PC-3 (cell line): ENCODE data around the gene MYL1. TPM values are rescaled to one million over a fixed set of nuclear protein-coding genes. Genes with fewer than 3 reads are reported as not detected.

Source experiments
- ATAC-seq: fragments of 200-7000 bp; cut with Tn5 transposase; 2 replicates; pipeline ENCODE4 v1.9.1; 2020; ENCODE audit warnings: mild to moderate bottlenecking, moderate library complexity
- BruUV-seq: library from RNA; stranded (reverse); fragments of 400-500 nt; replicated peaks from 2 replicates; lab custom pipeline; 2021; lab: Mats Ljungman, UMichigan
- CTCF ChIA-PET: fragments of 300-600 bp; sonication (Branson Sonifier 250); formaldehyde crosslinking; loops from one replicate; lab custom pipeline; 2022; ENCODE audit warnings: antibody characterized with exemption; lab: Charles Lee
- POLR2A ChIA-PET: fragments of 300-600 bp; sonication (Branson Sonifier 250); formaldehyde crosslinking; loops from one replicate; lab custom pipeline; 2022; ENCODE audit warnings: antibody characterized with exemption; ENCODE audit not compliant: unreplicated experiment; lab: Charles Lee
- DNase-seq: peaks from one replicate; pipeline ENCODE4 v3.0.0-alpha.2; 2015
- H2AFZ ChIP-seq: fragments of 300-600 bp; sonication (generic); 2 replicates; pipeline ENCODE4 v1.6.0; 2016; ENCODE audit warnings: antibody characterized with exemption, low read length
- H3F3A ChIP-seq: fragments of 300-600 bp; sonication (generic); one replicate; pipeline ENCODE4 v1.6.0; 2017; ENCODE audit warnings: antibody characterized with exemption, low read length, control low read depth, mild to moderate bottlenecking; ENCODE audit not compliant: unreplicated experiment
- H3K27ac ChIP-seq: fragments of 300-600 bp; sonication (generic); 2 replicates; pipeline ENCODE4 v1.5.1; 2016; ENCODE audit warnings: mild to moderate bottlenecking, low read length
- H3K27me3 ChIP-seq: fragments of 300-600 bp; sonication (generic); 2 replicates; pipeline ENCODE4 v1.6.1; 2016; ENCODE audit warnings: low read length, mixed read lengths
- H3K36me3 ChIP-seq: fragments of 300-600 bp; sonication (generic); 2 replicates; pipeline ENCODE4 v1.6.1; 2016; ENCODE audit warnings: low read depth, mixed run types, low read length, mixed read lengths
- H3K4me1 ChIP-seq: fragments of 300-600 bp; sonication (generic); 2 replicates; pipeline ENCODE4 v1.5.1; 2016; ENCODE audit warnings: low read length; ENCODE audit not compliant: insufficient read depth
- H3K4me2 ChIP-seq: fragments of 300-600 bp; sonication (generic); 2 replicates; pipeline ENCODE4 v1.6.0; 2016; ENCODE audit warnings: low read length
- H3K4me3 ChIP-seq: fragments of 300-600 bp; sonication (generic); 2 replicates; pipeline ENCODE4 v1.5.1; 2016; ENCODE audit warnings: mild to moderate bottlenecking, low read length, mixed read lengths
- H3K79me2 ChIP-seq: fragments of 300-600 bp; sonication (generic); 2 replicates; pipeline ENCODE4 v1.6.1; 2017; ENCODE audit warnings: low read length, mixed read lengths
- H3K9ac ChIP-seq: fragments of 300-600 bp; sonication (generic); 2 replicates; pipeline ENCODE4 v1.6.0; 2016; ENCODE audit warnings: mild to moderate bottlenecking, low read length
- H3K9me2 ChIP-seq: fragments of 300-600 bp; sonication (generic); replicated peaks from 2 replicates; pipeline ENCODE4 v1.6.1; 2016; ENCODE audit warnings: mixed run types, low read length, mixed read lengths
- H3K9me3 ChIP-seq: fragments of 300-600 bp; sonication (generic); 2 replicates; pipeline ENCODE4 v1.6.1; 2016; ENCODE audit warnings: low read length, mixed read lengths
- H4K20me1 ChIP-seq: fragments of 300-600 bp; sonication (generic); 2 replicates; pipeline ENCODE4 v1.6.1; 2016; ENCODE audit warnings: low read length, mixed read lengths
- EZH2 ChIP-seq: fragments of 300-600 bp; sonication (generic); IDR thresholded peaks from one replicate; pipeline ENCODE4 v1.6.1; 2017; ENCODE audit warnings: antibody characterized with exemption, mild to moderate bottlenecking, low read length; ENCODE audit not compliant: unreplicated experiment
- EZH2phosphoT487 ChIP-seq: fragments of 300-600 bp; sonication (generic); IDR thresholded peaks from 2 replicates; pipeline ENCODE4 v1.6.1; 2018; ENCODE audit warnings: mild to moderate bottlenecking, antibody characterized with exemption, low read length, borderline replicate concordance
- intact Hi-C: fragments of 100-400 bp; cut with micrococcal nuclease; formaldehyde crosslinking; loops from 2 replicates; pipeline ENCODE4 v1.9.0; 2023
- total RNA-seq: library from RNA; depleted of rRNA; stranded (reverse); fragments of >200 nt; gene quantifications from 2 replicates; pipeline ENCODE4 v1.2.3, GENCODE V29; 2014
- TF ChIP-seq, protein P1 (sequence below): fragments of 300-600 bp; sonication (generic); conservative IDR thresholded peaks from 2 replicates; pipeline ENCODE4 v1.5.1; 2017; ENCODE audit warnings: antibody characterized with exemption, low read depth, mild to moderate bottlenecking, low read length

Gene MYL1
- total RNA-seq, 1 experiment from 2014 or later, result not detected

DNA sequence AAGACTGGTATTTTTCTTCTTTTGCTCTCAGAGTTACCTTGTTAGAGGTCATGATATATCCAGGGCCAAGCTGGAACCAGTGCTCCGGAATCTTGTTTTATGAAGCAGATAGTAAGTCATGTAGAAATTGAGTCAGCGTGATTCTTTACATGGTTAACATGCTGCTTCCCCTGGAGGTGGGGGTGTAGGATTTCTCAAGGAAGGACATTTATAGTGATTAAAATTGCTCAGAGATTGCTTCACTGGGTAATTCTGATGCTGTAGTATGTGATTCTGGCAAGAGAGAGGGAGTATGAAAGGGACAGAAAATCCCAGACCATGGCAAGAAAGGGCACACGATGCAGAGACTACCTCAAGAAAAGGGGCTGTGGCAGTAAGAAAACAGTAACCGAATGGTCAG is 8.0 kb upstream of the MYL1 start:
- ATAC-seq (no peak), DNase-seq (no peak)
- Histone ChIP-seq H3F3A (no peaks in the 10 kb centered on the region), H3K4me3 (no peak overlapping the region), H4K20me1 (no peaks in the 10 kb centered on the region), H3K36me3 (no peaks in the 10 kb centered on the region), H3K9ac (no peak overlapping the region), H3K27ac (no peak overlapping the region), H2AFZ (no peak overlapping the region), H3K79me2 (no peaks in the 10 kb centered on the region), H3K4me2 (no peak overlapping the region), H3K9me3 (no peaks in the 10 kb centered on the region), H3K4me1 (no peaks in the 10 kb centered on the region), H3K27me3 (peaks cover 38% of the 10 kb centered on the region), H3K9me2 (no peaks in the 10 kb centered on the region)
- ChIA-PET POLR2A (no interaction called here), CTCF (no interaction called here)
- no peak for TF ChIP-seq EZH2phosphoT487
- TF ChIP-seq, protein P1, sequence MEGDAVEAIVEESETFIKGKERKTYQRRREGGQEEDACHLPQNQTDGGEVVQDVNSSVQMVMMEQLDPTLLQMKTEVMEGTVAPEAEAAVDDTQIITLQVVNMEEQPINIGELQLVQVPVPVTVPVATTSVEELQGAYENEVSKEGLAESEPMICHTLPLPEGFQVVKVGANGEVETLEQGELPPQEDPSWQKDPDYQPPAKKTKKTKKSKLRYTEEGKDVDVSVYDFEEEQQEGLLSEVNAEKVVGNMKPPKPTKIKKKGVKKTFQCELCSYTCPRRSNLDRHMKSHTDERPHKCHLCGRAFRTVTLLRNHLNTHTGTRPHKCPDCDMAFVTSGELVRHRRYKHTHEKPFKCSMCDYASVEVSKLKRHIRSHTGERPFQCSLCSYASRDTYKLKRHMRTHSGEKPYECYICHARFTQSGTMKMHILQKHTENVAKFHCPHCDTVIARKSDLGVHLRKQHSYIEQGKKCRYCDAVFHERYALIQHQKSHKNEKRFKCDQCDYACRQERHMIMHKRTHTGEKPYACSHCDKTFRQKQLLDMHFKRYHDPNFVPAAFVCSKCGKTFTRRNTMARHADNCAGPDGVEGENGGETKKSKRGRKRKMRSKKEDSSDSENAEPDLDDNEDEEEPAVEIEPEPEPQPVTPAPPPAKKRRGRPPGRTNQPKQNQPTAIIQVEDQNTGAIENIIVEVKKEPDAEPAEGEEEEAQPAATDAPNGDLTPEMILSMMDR, result no peak
- TF ChIP-seq EZH2, result no peak
- intact Hi-C loops, result no loop called here
- no TSS peak for BruUV-seq

DNA sequence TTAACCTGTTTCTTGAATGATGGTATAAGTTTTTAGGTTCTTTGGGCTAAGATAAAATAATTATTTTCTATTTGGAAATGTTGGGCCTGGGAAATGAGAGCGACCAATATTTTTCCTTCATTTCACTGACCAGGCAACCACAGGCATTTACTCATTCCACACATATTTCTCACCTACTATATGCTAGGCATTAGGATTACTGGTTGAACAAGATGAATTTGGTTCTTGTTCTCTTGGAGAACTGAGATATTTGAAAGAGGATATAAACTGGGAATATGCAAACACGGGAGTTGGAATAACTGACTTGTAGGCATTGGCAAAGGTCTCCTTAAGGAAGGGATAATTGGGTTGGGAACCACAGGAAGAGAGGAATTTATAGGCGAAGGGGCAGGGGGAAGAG is 3.9 kb upstream of the MYL1 start:
- no peaks in the 10 kb centered on the region for H3K36me3 ChIP-seq
- intact Hi-C loops, result no loop called here
- H3K9me3 ChIP-seq, result no peaks in the 10 kb centered on the region
- no peak overlapping the region for H2AFZ ChIP-seq
- no peak overlapping the region for H3K4me2 ChIP-seq
- no peak overlapping the region for H3K9ac ChIP-seq
- DNase-seq, result no peak
- BruUV-seq, result no TSS peak
- no peak overlapping the region for H3K27ac ChIP-seq
- no peaks in the 10 kb centered on the region for H3F3A ChIP-seq
- H3K4me3 ChIP-seq, result no peak overlapping the region
- ChIA-PET POLR2A (no interaction called here), CTCF (no interaction called here)
- TF ChIP-seq EZH2 (no peak), EZH2phosphoT487 (no peak)
- TF ChIP-seq, protein P1, result no peak
- H3K9me2 ChIP-seq, result no peaks in the 10 kb centered on the region
- no peaks in the 10 kb centered on the region for H3K79me2 ChIP-seq
- peaks cover 41% of the 10 kb centered on the region for H3K27me3 ChIP-seq
- H4K20me1 ChIP-seq, result no peaks in the 10 kb centered on the region
- no peak for ATAC-seq
- no peaks in the 10 kb centered on the region for H3K4me1 ChIP-seq

DNA sequence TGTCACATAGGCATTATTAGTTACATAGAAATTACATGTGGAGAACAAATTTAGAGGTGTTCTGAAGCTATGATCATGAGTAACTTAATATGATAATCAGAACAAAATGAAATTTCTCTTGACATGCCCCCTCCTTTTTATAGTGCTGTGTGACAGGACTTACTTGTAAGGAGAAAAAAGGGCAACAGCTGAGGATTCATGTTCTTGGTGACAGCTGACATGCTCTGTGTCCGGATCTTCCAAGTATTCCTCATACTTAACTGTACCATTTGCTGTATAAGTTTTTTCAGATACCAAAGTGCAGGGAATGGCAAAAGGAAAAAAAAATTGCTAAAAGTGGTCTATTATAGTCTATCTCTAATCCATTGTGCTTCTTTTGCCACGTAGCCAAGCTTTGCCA is 3.5 kb upstream of the MYL1 start:
- H3K27ac ChIP-seq, result no peak overlapping the region
- CTCF ChIA-PET, result no interaction called here

More for the DNA sequence above, 3.5 kb upstream of the MYL1 start:
- DNase-seq (no peak), ATAC-seq (no peak)
- no peak for TF ChIP-seq EZH2phosphoT487
- TF ChIP-seq, protein P1, result no peak
- no peak for TF ChIP-seq EZH2
- intact Hi-C loops, result no loop called here
- Histone ChIP-seq H3K4me3 (no peak overlapping the region), H3F3A (no peaks in the 10 kb centered on the region), H3K4me1 (no peaks in the 10 kb centered on the region), H3K27me3 (peaks cover 40% of the 10 kb centered on the region), H4K20me1 (no peaks in the 10 kb centered on the region), H2AFZ (no peak overlapping the region), H3K9ac (no peak overlapping the region), H3K79me2 (no peaks in the 10 kb centered on the region), H3K36me3 (no peaks in the 10 kb centered on the region), H3K9me3 (no peaks in the 10 kb centered on the region), H3K4me2 (no peak overlapping the region), H3K9me2 (no peaks in the 10 kb centered on the region)
- BruUV-seq, result no TSS peak
- POLR2A ChIA-PET, result no interaction called here
